Measurements from ENCODE around the gene PWP1. TPM values are rescaled to one million over a fixed set of nuclear protein-coding genes. Genes with fewer than 3 reads are reported as not detected.

PWP1 gene
- total RNA-seq = 83.6 and 99.4 TPM in 2 replicates

DNA sequence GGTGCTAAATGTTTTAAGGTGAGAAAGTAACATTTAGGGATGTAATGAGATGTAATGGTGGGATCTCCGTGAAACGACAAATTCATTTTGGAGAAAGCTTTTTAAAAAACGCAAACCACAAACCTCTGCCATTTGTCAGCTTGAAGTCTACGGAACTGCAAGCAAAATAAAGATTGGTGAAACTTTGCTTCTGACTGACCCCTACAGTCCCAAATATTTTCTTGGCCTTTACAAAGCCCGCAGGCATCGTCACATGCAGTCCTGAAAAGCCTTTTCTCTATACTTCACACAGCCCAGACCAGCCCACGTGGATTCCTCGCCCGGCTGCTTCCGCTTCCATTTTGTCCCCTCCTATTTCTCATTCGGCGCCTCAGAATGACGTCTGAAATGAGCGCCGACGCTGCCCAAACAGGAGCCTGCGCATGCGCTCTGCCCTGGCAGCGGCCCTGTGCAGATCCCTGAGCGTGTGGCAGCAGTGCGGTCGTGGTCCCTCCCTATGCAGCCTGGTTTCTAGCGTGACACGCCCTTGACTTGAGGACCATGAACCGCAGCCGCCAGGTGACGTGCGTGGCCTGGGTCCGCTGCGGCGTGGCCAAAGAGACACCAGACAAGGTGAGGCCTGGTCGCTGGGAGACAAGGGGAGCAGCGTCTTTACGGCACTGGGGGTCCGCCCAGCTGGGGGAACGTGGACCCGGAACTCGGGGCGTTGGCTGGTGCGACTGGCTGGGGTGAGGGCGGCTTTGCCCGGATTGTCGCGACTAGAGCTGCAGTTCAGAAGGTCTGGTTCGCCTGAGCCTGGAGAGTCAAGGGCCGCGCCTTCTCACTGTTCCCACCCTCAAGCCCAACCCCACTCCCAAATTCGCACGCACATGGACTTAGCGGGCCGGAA lies at the start of gene PWP1:
PWP1 (plus strand) TSS at position 440 of the 889 bp plus-strand sequence; CDS start at position 541, 101 bp downstream.
- peak; percentile 78 for DNase-seq (ENCODE audit: low read depth)
- no peak for TF ChIP-seq CTCF (IDR thresholded peaks at IDR 0.05; ENCODE audit: insufficient read depth, low read length, poor library complexity, severe bottlenecking)
- H3K36me3 ChIP-seq (ENCODE audit: control insufficient read depth, insufficient read depth, low read length) = no peaks in the 10 kb centered on the region
- no peaks in the 10 kb centered on the region for H3K27me3 ChIP-seq (ENCODE audit: control insufficient read depth, insufficient read depth, low read length)
- peak within 1 kb of the TSS; percentile 85 for H3K4me3 ChIP-seq (ENCODE audit: low read depth, low read length)

GRCh38 chr12:107641154-107641553 lies 44.4 kb upstream of the PWP1 start:
- no peaks in the 10 kb centered on the region for H3K27me3 ChIP-seq (ENCODE audit: control insufficient read depth, insufficient read depth, low read length)
- no peak for DNase-seq (ENCODE audit: low read depth)
- TF ChIP-seq CTCF (IDR thresholded peaks at IDR 0.05; ENCODE audit: insufficient read depth, low read length, poor library complexity, severe bottlenecking) = no peak
- no peaks in the 10 kb centered on the region for H3K36me3 ChIP-seq (ENCODE audit: control insufficient read depth, insufficient read depth, low read length)
- no peak overlapping the region for H3K4me3 ChIP-seq (ENCODE audit: low read depth, low read length)

GRCh38 chr12:107642240-107642639 lies 43.4 kb upstream of the PWP1 start:
- Histone ChIP-seq H3K27me3 (ENCODE audit: control insufficient read depth, insufficient read depth, low read length) (no peaks in the 10 kb centered on the region), H3K36me3 (ENCODE audit: control insufficient read depth, insufficient read depth, low read length) (no peaks in the 10 kb centered on the region), H3K4me3 (ENCODE audit: low read depth, low read length) (no peak overlapping the region)
- no peak for TF ChIP-seq CTCF (IDR thresholded peaks at IDR 0.05; ENCODE audit: insufficient read depth, low read length, poor library complexity, severe bottlenecking)
- DNase-seq (ENCODE audit: low read depth) = no peak

GRCh38 chr12:107645630-107646333 lies 39.8 kb upstream of the PWP1 start:
- no peak for TF ChIP-seq CTCF (IDR thresholded peaks at IDR 0.05; ENCODE audit: insufficient read depth, low read length, poor library complexity, severe bottlenecking)
- Histone ChIP-seq H3K36me3 (ENCODE audit: control insufficient read depth, insufficient read depth, low read length) (no peaks in the 10 kb centered on the region), H3K4me3 (ENCODE audit: low read depth, low read length) (no peak overlapping the region), H3K27me3 (ENCODE audit: control insufficient read depth, insufficient read depth, low read length) (no peaks in the 10 kb centered on the region)
- DNase-seq (ENCODE audit: low read depth) = no peak

- no peaks in the 10 kb centered on the region for H3K36me3 ChIP-seq (ENCODE audit: control insufficient read depth, insufficient read depth, low read length)
- H3K4me3 ChIP-seq (ENCODE audit: low read depth, low read length) = no peak overlapping the region
- DNase-seq (ENCODE audit: low read depth) = no peak
- H3K27me3 ChIP-seq (ENCODE audit: control insufficient read depth, insufficient read depth, low read length) = no peaks in the 10 kb centered on the region
- no peak for TF ChIP-seq CTCF (IDR thresholded peaks at IDR 0.05; ENCODE audit: insufficient read depth, low read length, poor library complexity, severe bottlenecking)
Observed at GRCh38 chr12:107646436-107646835, 39.2 kb upstream of the PWP1 start.
